ENCODE results near the gene FAM83G.
"Not testable (repeated sequence)": the region's sequence is repeated elsewhere in the genome, so short reads cannot be mapped to it uniquely, and the experiment has no call there.

DNA sequence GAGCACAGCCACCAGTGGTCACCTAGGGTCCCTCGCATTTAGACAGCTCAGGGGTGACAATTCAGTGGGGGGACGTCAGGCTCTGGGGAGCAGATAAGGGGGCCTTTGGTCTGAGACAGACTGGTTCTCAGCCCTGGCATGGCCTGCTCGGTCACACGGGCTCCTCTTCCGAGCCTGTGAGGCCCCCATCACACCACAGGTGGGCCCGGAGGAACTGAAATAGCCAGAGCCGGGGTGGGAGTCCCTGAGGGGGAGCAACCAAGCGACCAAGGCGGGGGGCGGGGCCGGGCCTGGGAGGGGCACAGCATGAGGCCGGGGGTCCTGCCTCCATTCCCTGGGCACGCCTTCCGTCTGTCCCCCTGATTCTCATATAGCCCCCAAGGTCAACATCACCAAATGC is 37.8 kb upstream of the FAM83G start:
- TF ChIP-seq SUZ12 (IDR thresholded peaks at IDR 0.05; ENCODE audit: extremely low read depth, insufficient read depth, insufficient read length); ZNF274 (IDR thresholded peaks at IDR 0.05; ENCODE audit: low read depth, low read length); YY1 (IDR thresholded peaks at IDR 0.05; ENCODE audit: insufficient read depth, insufficient read length): not testable (repeated sequence)
